ENCODE data around the gene RALGAPB. TPM values are rescaled to one million over a fixed set of nuclear protein-coding genes. Genes with fewer than 3 reads are reported as not detected.

The RALGAPB gene
- total and polyA plus RNA-seq, 2 of the 13 experiments (the other 11 are each of a cell fraction or from before 2014, with no cell fraction given), result 17.6 to 30.6 TPM

DNA sequence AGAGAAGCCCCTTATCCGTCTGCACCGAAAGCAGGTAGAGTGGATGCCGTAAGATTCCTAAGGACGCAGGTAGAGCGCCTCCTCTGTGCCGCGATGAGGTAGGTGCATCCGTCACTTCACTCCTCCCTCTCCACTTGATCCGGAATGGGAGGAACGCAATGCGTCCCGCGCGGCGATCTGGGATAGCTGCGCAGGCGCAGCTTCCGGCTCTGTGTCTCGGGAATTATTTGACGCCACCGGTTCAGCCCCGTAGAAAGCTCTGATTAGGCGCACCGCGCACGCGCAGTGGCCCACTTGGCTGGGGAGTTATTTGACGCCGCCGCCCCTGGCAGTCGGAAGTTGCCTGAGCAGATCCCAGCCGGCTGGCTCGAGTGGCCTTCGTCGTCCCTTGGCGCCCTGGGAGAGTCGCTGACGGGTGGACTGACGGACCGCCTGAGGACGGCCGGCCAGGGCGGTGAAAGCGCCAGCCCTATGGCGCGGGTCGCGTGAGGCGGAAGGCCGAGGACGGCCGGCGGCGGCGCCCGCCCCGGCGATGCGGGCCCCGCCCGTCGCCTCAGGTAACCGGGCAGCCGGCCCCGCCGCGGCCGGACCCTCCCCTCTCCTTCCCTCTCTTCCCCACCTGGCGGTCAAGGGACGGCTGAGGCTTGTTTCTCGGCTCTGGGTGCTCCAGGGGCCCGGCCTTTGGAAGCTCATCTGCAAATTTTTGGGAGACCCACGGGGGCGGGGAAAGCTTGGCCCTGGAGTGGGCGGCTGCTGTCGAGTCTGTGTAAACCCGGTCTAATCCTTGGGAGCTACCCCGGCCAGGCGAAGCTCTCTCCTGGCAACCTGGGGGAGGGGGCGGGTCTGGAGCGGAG is at the start of gene RALGAPB (continued):
- TF ChIP-seq, protein P1, sequence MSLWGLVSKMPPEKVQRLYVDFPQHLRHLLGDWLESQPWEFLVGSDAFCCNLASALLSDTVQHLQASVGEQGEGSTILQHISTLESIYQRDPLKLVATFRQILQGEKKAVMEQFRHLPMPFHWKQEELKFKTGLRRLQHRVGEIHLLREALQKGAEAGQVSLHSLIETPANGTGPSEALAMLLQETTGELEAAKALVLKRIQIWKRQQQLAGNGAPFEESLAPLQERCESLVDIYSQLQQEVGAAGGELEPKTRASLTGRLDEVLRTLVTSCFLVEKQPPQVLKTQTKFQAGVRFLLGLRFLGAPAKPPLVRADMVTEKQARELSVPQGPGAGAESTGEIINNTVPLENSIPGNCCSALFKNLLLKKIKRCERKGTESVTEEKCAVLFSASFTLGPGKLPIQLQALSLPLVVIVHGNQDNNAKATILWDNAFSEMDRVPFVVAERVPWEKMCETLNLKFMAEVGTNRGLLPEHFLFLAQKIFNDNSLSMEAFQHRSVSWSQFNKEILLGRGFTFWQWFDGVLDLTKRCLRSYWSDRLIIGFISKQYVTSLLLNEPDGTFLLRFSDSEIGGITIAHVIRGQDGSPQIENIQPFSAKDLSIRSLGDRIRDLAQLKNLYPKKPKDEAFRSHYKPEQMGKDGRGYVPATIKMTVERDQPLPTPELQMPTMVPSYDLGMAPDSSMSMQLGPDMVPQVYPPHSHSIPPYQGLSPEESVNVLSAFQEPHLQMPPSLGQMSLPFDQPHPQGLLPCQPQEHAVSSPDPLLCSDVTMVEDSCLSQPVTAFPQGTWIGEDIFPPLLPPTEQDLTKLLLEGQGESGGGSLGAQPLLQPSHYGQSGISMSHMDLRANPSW (CRISPR knock-in tag; IDR thresholded peaks at IDR 0.05; ENCODE audit: borderline replicate concordance), result peak; percentile 61; the same call in 1 of the 2 replicates
- TF ChIP-seq FOXK2 (IDR thresholded peaks at IDR 0.05) (no peak), ZBTB3 (CRISPR knock-in tag; IDR thresholded peaks at IDR 0.05; ENCODE audit: borderline replicate concordance, low read depth) (0 out of 2 replicates have a peak, but pooled peaks have one; percentile 71), ESRRA (CRISPR knock-in tag; IDR thresholded peaks at IDR 0.05; ENCODE audit: low read depth) (peak; percentile 22; the same call in 1 of the 2 replicates), ZBTB21 (CRISPR knock-in tag; IDR thresholded peaks at IDR 0.05) (peak; percentile 92), ARID2 (CRISPR knock-in tag; IDR thresholded peaks at IDR 0.05; ENCODE audit: borderline replicate concordance) (no peak), HOXA7 (CRISPR knock-in tag; IDR thresholded peaks at IDR 0.05) (no peak), ZMYM4 (CRISPR knock-in tag; IDR thresholded peaks at IDR 0.05) (peak; percentile 74), FOXM1 (CRISPR knock-in tag; IDR thresholded peaks at IDR 0.05) (no peak), GATA4 (IDR thresholded peaks at IDR 0.05; ENCODE audit: borderline replicate concordance, low read depth) (peak; percentile 65; the same call in 1 of the 2 replicates), PTBP1 (IDR thresholded peaks at IDR 0.05; ENCODE audit: low read depth, low read length, poor library complexity, severe bottlenecking) (peak; percentile 44), EP300 (IDR thresholded peaks at IDR 0.05; ENCODE audit: low read depth in 2 of 2, low read length in 2 of 2) (peak in 1 of 2 experiments; percentile 28; a peak in 2 of 4 replicates), EP300 (CRISPR knock-in tag; IDR thresholded peaks at IDR 0.05; ENCODE audit: borderline replicate concordance) (peak; percentile 47; the same call in 1 of the 2 replicates)
- TF ChIP-seq, protein P2, sequence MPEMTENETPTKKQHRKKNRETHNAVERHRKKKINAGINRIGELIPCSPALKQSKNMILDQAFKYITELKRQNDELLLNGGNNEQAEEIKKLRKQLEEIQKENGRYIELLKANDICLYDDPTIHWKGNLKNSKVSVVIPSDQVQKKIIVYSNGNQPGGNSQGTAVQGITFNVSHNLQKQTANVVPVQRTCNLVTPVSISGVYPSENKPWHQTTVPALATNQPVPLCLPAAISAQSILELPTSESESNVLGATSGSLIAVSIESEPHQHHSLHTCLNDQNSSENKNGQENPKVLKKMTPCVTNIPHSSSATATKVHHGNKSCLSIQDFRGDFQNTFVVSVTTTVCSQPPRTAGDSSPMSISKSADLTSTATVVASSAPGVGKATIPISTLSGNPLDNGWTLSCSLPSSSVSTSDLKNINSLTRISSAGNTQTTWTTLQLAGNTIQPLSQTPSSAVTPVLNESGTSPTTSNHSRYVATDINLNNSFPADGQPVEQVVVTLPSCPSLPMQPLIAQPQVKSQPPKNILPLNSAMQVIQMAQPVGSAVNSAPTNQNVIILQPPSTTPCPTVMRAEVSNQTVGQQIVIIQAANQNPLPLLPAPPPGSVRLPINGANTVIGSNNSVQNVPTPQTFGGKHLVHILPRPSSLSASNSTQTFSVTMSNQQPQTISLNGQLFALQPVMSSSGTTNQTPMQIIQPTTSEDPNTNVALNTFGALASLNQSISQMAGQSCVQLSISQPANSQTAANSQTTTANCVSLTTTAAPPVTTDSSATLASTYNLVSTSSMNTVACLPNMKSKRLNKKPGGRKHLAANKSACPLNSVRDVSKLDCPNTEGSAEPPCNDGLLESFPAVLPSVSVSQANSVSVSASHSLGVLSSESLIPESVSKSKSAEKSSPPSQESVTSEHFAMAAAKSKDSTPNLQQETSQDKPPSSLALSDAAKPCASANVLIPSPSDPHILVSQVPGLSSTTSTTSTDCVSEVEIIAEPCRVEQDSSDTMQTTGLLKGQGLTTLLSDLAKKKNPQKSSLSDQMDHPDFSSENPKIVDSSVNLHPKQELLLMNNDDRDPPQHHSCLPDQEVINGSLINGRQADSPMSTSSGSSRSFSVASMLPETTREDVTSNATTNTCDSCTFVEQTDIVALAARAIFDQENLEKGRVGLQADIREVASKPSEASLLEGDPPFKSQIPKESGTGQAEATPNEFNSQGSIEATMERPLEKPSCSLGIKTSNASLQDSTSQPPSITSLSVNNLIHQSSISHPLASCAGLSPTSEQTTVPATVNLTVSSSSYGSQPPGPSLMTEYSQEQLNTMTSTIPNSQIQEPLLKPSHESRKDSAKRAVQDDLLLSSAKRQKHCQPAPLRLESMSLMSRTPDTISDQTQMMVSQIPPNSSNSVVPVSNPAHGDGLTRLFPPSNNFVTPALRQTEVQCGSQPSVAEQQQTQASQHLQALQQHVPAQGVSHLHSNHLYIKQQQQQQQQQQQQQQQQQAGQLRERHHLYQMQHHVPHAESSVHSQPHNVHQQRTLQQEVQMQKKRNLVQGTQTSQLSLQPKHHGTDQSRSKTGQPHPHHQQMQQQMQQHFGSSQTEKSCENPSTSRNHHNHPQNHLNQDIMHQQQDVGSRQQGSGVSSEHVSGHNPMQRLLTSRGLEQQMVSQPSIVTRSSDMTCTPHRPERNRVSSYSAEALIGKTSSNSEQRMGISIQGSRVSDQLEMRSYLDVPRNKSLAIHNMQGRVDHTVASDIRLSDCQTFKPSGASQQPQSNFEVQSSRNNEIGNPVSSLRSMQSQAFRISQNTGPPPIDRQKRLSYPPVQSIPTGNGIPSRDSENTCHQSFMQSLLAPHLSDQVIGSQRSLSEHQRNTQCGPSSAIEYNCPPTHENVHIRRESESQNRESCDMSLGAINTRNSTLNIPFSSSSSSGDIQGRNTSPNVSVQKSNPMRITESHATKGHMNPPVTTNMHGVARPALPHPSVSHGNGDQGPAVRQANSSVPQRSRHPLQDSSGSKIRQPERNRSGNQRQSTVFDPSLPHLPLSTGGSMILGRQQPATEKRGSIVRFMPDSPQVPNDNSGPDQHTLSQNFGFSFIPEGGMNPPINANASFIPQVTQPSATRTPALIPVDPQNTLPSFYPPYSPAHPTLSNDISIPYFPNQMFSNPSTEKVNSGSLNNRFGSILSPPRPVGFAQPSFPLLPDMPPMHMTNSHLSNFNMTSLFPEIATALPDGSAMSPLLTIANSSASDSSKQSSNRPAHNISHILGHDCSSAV (CRISPR knock-in tag; IDR thresholded peaks at IDR 0.05; ENCODE audit: borderline replicate concordance), result peak; percentile 59; the same call in 1 of the 2 replicates
- TF ChIP-seq, protein P3, sequence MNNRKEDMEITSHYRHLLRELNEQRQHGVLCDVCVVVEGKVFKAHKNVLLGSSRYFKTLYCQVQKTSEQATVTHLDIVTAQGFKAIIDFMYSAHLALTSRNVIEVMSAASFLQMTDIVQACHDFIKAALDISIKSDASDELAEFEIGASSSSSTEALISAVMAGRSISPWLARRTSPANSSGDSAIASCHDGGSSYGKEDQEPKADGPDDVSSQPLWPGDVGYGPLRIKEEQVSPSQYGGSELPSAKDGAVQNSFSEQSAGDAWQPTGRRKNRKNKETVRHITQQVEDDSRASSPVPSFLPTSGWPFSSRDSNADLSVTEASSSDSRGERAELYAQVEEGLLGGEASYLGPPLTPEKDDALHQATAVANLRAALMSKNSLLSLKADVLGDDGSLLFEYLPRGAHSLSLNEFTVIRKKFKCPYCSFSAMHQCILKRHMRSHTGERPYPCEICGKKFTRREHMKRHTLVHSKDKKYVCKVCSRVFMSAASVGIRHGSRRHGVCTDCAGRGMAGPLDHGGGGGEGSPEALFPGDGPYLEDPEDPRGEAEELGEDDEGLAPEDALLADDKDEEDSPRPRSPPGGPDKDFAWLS (CRISPR knock-in tag; IDR thresholded peaks at IDR 0.05; ENCODE audit: borderline replicate concordance), result no peak
